ENCODE results near the gene MTM1.

Gene MTM1

DNA sequence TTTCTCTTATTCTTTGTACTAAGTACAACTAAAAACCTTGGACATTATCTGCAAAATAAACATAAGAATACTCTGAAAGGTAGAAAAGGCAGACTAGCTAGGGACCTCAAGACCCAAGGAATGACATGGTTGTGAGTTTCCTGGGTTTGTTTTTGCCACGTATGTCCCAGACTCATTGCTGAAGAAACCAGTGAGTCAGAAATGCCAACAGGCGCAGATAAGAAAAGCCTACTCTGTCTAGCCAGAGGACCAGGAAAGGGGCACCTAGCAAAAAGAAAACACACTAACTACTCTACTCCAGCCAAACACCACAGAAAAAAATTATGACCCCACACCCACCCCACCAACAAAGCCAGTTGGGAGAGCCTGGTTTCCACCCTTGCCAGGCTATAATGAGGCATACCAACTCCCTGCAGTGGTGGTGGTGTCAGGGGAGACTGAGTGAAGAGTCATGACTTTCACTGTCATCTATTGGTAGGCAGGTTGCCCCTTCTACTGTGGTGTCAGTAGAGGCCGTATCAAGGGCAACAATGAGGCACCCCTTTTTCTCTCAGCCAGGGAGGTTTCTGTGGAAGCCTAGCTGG lies 135.7 kb downstream of the MTM1 start:
- TF ChIP-seq, protein P1, sequence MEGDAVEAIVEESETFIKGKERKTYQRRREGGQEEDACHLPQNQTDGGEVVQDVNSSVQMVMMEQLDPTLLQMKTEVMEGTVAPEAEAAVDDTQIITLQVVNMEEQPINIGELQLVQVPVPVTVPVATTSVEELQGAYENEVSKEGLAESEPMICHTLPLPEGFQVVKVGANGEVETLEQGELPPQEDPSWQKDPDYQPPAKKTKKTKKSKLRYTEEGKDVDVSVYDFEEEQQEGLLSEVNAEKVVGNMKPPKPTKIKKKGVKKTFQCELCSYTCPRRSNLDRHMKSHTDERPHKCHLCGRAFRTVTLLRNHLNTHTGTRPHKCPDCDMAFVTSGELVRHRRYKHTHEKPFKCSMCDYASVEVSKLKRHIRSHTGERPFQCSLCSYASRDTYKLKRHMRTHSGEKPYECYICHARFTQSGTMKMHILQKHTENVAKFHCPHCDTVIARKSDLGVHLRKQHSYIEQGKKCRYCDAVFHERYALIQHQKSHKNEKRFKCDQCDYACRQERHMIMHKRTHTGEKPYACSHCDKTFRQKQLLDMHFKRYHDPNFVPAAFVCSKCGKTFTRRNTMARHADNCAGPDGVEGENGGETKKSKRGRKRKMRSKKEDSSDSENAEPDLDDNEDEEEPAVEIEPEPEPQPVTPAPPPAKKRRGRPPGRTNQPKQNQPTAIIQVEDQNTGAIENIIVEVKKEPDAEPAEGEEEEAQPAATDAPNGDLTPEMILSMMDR (IDR thresholded peaks at IDR 0.05; ENCODE audit: borderline replicate concordance, control extremely low read depth, extremely low read depth, insufficient read depth, missing control alignments): no peak
- no peak for DNase-seq (ENCODE audit: low spot score)
- in situ Hi-C loops (cut with MboI; ENCODE audit: low sequenced_read_pairs, unreplicated experiment): no loop called here

DNA sequence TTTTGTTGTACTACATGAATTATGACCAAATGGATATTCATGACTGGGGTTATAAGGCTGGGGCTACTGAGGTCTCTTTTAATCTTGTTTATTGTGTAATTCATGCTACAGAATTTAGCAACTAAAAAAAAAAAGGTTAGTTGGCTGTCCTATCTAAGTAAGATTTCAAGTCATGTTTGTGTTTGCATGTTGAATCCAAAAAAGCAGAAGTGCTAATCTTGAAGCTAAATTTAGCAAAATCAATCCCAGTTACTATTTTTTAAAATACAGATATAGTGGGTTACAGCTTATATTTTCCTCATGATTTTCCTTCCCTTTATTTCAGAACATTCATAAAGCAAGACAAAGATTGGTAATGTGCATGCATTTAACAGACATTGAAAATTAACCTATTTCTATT lies 144.2 kb downstream of the MTM1 start:
- DNase-seq (ENCODE audit: low spot score): no peak
- in situ Hi-C loops (cut with MboI; ENCODE audit: low sequenced_read_pairs, unreplicated experiment): no loop called here
- TF ChIP-seq, protein P1 (IDR thresholded peaks at IDR 0.05; ENCODE audit: borderline replicate concordance, control extremely low read depth, extremely low read depth, insufficient read depth, missing control alignments): no peak

DNA sequence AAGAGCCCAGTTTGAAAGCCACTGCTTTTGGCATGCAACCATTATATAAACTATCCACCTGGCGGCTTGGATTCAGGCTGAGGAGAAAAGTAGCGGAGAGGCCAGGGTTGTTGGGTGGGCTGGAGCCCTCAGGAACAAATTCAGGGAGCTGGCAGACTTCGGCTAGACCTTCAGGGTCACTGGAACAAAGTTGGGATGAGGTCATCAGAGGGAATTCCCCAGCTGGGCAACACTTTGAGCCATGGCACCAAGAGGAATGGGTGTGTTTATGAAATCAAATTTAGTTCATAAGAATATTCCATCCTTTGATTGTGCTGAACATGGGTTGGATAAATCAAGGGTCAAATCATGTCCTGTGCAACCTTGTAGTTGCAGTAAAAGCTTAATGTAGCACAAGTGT lies 146.8 kb downstream of the MTM1 start:
- in situ Hi-C loops (cut with MboI; ENCODE audit: low sequenced_read_pairs, unreplicated experiment): no loop called here
- TF ChIP-seq, protein P1 (IDR thresholded peaks at IDR 0.05; ENCODE audit: borderline replicate concordance, control extremely low read depth, extremely low read depth, insufficient read depth, missing control alignments): no peak

DNA sequence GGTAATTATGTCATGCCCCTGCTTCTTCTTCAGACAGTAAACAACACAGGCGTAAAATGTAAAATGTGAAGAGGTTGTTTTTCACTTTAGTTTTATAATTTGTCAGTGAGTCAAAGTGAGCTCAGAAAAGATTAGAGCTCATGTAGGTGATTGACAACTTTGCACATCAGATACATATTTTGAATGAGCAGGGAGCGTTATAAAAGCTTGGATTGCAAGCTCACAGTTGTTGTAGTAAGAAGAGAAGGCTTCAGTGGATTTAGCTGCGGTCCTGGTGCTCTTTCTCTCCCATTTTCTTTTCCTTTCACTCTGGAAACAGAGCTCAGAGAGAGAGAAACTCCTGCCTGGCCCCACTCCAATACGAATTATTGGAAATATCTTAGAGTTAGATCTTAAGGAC lies 151.2 kb downstream of the MTM1 start:
- TF ChIP-seq, protein P1 (IDR thresholded peaks at IDR 0.05; ENCODE audit: borderline replicate concordance, control extremely low read depth, extremely low read depth, insufficient read depth, missing control alignments): no peak
- in situ Hi-C loops (cut with MboI; ENCODE audit: low sequenced_read_pairs, unreplicated experiment): no loop called here
- no peak for DNase-seq (ENCODE audit: low spot score)

More for the DNA sequence above, 146.8 kb downstream of the MTM1 start:
- DNase-seq (ENCODE audit: low spot score): no peak
